ENCODE results near the gene SLC37A4.

DNA sequence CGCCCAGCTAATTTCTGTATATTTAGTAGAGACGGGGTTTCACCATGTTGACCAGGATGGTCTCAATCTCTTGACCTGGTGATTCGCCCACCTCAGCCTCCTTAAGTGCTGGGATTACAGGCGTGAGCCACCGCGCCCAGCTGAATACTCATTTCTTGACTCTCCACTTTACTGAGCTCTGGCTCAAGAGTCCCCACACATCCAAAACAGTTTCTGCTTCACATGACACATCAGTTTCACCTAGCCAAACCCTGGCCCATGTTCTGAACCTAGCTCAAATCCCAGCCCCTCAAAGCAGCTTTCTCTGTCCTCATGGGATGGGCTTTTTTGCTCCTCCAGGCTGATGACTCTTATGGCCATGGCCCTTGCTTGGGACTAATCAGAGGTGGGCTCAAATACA, 16.5 kb upstream of the SLC37A4 start:
- TF ChIP-seq EZH2 (IDR thresholded peaks at IDR 0.05; ENCODE audit: borderline replicate concordance) (no peak), EZH2phosphoT487 (IDR thresholded peaks at IDR 0.05; ENCODE audit: low read depth, severe bottlenecking, unreplicated experiment) (no peak)
- TF ChIP-seq, protein P1, sequence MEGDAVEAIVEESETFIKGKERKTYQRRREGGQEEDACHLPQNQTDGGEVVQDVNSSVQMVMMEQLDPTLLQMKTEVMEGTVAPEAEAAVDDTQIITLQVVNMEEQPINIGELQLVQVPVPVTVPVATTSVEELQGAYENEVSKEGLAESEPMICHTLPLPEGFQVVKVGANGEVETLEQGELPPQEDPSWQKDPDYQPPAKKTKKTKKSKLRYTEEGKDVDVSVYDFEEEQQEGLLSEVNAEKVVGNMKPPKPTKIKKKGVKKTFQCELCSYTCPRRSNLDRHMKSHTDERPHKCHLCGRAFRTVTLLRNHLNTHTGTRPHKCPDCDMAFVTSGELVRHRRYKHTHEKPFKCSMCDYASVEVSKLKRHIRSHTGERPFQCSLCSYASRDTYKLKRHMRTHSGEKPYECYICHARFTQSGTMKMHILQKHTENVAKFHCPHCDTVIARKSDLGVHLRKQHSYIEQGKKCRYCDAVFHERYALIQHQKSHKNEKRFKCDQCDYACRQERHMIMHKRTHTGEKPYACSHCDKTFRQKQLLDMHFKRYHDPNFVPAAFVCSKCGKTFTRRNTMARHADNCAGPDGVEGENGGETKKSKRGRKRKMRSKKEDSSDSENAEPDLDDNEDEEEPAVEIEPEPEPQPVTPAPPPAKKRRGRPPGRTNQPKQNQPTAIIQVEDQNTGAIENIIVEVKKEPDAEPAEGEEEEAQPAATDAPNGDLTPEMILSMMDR (IDR thresholded peaks at IDR 0.05; ENCODE audit: poor library complexity), result no peak
